ENCODE results near the gene R3HDM2. TPM values are rescaled to one million over a fixed set of nuclear protein-coding genes. Genes with fewer than 3 reads are reported as not detected.
"Not testable (repeated sequence)": the region's sequence is repeated elsewhere in the genome, so short reads cannot be mapped to it uniquely, and the experiment has no call there.

Gene R3HDM2
- total RNA-seq, 4 donors from 2014 or later = 43.4 to 97.6 (median 65.1) TPM

DNA sequence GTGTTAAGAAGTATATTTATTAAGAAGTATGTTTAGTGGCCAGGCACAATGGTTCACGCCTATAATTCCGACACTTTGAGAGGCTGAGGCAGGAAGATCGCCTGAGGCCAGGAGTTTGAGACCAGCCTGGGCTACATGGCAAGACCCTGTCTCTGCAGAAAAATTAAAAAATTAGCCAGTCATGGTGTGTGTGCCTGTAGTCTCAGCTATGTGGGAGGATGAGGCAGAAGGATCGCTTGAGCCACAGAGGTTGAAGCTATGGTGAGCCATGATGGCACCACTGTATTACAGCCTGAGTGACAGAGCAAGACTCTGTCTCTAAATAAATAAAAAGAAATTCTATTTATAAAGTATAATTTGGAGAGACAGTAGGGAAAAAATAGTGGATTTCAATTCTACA, 20.3 kb downstream of the R3HDM2 start:
- TF ChIP-seq EP300 (IDR thresholded peaks at IDR 0.05) (no peak), POLR2AphosphoS5 (IDR thresholded peaks at IDR 0.05) (no peak), POLR2A (IDR thresholded peaks at IDR 0.05) (no peak)
- TF ChIP-seq, protein P1, sequence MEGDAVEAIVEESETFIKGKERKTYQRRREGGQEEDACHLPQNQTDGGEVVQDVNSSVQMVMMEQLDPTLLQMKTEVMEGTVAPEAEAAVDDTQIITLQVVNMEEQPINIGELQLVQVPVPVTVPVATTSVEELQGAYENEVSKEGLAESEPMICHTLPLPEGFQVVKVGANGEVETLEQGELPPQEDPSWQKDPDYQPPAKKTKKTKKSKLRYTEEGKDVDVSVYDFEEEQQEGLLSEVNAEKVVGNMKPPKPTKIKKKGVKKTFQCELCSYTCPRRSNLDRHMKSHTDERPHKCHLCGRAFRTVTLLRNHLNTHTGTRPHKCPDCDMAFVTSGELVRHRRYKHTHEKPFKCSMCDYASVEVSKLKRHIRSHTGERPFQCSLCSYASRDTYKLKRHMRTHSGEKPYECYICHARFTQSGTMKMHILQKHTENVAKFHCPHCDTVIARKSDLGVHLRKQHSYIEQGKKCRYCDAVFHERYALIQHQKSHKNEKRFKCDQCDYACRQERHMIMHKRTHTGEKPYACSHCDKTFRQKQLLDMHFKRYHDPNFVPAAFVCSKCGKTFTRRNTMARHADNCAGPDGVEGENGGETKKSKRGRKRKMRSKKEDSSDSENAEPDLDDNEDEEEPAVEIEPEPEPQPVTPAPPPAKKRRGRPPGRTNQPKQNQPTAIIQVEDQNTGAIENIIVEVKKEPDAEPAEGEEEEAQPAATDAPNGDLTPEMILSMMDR (IDR thresholded peaks at IDR 0.05) = no peak
- no peak overlapping the region for H3K27ac ChIP-seq
- no peak for DNase-seq (ENCODE audit: low spot score in 2 of 2)
- H3K27me3 ChIP-seq = no peaks in the 10 kb centered on the region
- WGBS = 95% methylated on average over 4 of the region's 4 CpGs
- no peak overlapping the region for H3K4me3 ChIP-seq
- no peaks in the 10 kb centered on the region for H3K36me3 ChIP-seq
- H3K9me3 ChIP-seq = no peaks in the 10 kb centered on the region
- H3K4me1 ChIP-seq = no peaks in the 10 kb centered on the region

DNA sequence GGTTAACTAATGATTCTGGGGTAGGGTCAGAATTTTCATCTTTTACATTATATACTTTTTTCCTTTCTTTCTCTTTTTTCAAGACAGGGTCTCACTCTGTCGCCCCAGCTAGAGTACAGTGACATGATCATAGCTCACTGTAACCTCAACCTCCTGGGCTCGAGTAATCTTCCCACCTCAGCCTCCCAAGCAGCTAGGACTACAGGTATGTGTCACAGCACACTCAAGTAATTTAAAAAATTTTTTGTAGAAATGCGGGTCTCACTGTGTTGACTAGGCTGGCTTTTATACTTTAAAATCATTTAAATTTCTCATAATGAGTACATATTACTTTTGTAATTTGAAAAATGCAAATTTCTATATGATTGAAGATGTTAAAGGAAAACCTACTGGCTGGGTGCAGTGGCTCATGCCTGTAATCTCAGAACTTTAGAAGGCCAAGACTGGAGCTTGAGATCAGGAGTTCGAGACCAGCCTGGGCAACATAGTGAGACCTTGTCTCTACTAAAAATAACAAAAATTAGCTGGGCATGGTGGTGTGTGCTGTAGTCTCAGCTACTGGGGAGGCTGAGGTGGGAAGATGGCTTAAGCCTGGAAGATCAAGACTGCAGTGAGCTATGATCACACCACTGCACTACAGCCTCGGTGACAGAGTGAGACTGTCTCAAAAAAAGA, 25.7 kb downstream of the R3HDM2 start:
- Histone ChIP-seq H3K4me3 (no peak overlapping the region), H3K9me3 (no peaks in the 10 kb centered on the region), H3K4me1 (no peaks in the 10 kb centered on the region), H3K36me3 (no peaks in the 10 kb centered on the region), H3K27me3 (no peaks in the 10 kb centered on the region), H3K27ac (no peak overlapping the region)
- WGBS = 94% methylated on average over 5 of the region's 5 CpGs
- no peak for TF ChIP-seq POLR2A (IDR thresholded peaks at IDR 0.05)
- TF ChIP-seq, protein P1 (IDR thresholded peaks at IDR 0.05) = no peak
- TF ChIP-seq EP300 (IDR thresholded peaks at IDR 0.05) = no peak
- TF ChIP-seq POLR2AphosphoS5 (IDR thresholded peaks at IDR 0.05) = no peak
- no peak for DNase-seq (ENCODE audit: low spot score in 2 of 2)

DNA sequence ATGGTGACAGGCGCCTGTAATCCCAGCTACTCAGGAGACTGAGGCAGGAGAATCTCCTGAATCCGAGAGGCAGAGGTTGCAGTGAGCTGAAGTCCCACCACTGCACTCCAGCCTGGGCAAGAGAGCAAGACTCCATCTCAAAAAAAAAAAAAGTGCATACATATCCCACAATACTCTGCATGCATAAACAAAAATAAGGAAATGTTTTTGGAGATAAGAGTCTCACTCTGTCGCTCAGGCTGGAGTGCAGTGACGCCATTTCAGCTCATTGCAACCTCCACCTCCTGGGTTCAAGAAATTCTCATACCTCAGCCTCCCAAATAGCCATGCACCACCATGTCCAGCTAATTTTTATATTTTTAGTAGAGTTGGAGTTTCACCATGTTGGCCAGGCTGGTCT, 28.7 kb downstream of the R3HDM2 start:
- H3K27me3 ChIP-seq; H3K36me3 ChIP-seq; H3K4me1 ChIP-seq; H3K4me3 ChIP-seq; H3K27ac ChIP-seq; DNase-seq (ENCODE audit: low spot score in 2 of 2); H3K9me3 ChIP-seq: not testable (repeated sequence)
- WGBS = 96% methylated on average over 4 of the region's 4 CpGs

DNA sequence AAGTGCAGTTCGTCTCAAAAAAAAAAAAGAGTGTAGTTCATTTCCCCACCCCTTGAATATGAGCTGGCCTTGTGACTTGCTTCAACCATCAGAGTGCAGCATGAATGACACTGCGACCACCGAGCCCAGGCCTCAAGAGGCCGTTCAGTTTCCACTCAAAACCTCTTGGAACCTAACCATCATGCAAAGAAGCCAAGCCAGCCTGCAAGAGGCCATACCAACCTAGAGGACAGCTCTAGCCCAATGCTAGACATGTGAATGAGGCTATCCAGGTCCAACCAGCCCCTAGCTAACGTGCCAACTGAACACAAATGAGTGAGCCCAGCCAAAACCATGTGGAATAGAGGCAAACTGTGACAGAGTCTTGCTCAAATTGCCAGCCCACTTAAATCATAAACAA, 29.7 kb downstream of the R3HDM2 start:
- Histone ChIP-seq H3K9me3 (no peaks in the 10 kb centered on the region), H3K4me3 (no peak overlapping the region), H3K27ac (no peak overlapping the region), H3K4me1 (no peaks in the 10 kb centered on the region), H3K27me3 (no peaks in the 10 kb centered on the region), H3K36me3 (no peaks in the 10 kb centered on the region)
- DNase-seq (ENCODE audit: low spot score in 2 of 2) = no peak
- 64% methylated on average over 5 of the region's 5 CpGs for WGBS
- TF ChIP-seq, protein P1 (IDR thresholded peaks at IDR 0.05) = no peak
- TF ChIP-seq EP300 (IDR thresholded peaks at IDR 0.05) (no peak), POLR2AphosphoS5 (IDR thresholded peaks at IDR 0.05) (no peak), POLR2A (IDR thresholded peaks at IDR 0.05) (no peak)

DNA sequence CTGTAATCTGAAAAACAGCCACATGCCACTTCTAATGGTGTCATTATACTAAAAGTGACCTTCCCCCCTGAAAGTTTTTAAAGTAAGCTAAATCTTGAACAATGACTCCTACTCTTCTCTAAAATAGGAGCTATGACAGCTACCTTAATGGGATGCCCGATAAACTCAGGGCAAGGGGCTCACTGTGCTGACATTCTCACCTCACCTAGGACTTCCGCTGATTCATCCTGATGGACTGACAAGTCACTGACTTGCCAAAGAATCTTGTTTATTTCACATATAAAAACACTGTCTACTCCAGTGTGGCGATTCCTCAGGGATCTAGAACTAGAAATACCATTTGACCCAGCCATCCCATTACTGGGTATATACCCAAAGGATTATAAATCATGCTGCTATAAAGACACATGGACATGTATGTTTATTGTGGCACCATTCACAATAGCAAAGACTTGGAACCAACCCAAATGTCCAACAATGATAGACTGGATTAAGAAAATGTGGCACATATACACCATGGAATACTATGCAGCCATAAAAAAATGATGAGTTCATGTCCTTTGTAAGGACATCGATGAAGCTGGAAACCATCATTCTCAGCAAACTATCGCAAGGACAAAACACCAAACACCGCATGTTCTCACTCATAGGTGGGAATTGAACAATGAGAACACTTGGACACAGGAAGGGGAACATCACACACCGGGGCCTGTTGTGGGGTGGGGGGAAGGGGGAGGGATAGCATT, 31.0 kb downstream of the R3HDM2 start:
- not testable (repeated sequence) for H3K27ac ChIP-seq; H3K4me1 ChIP-seq; H3K36me3 ChIP-seq; H3K9me3 ChIP-seq; DNase-seq (ENCODE audit: low spot score in 2 of 2); H3K4me3 ChIP-seq; H3K27me3 ChIP-seq
- 98% methylated on average over 7 of the region's 7 CpGs for WGBS

DNA sequence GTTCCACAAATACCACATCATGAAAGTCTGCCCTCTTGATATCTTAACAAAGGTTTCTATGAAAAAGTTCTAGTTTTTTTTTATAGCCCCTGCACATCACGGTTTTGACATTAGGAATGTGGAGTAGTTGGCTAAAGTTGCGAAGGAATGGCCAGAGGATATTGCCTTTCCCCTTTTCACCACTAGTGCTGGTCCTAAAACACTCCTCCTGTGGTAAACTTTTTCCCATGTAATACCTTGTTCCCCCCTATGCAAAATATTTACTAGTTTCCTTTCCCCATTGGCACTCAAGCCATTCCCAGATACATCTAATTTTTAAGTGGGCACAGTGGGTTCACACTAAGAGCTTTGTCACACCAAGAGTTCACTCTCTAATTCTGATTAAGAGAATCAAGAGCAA, 33.4 kb downstream of the R3HDM2 start:
- no peak overlapping the region for H3K4me3 ChIP-seq
- no peaks in the 10 kb centered on the region for H3K9me3 ChIP-seq
- no peak overlapping the region for H3K27ac ChIP-seq
- peaks cover 22% of the 10 kb centered on the region for H3K36me3 ChIP-seq
- TF ChIP-seq, protein P1 (IDR thresholded peaks at IDR 0.05) = no peak
- TF ChIP-seq POLR2AphosphoS5 (IDR thresholded peaks at IDR 0.05) (no peak), EP300 (IDR thresholded peaks at IDR 0.05) (no peak), POLR2A (IDR thresholded peaks at IDR 0.05) (no peak)
- H3K4me1 ChIP-seq = no peaks in the 10 kb centered on the region
- no peak for DNase-seq (ENCODE audit: low spot score in 2 of 2)
- H3K27me3 ChIP-seq = no peaks in the 10 kb centered on the region
- WGBS = 87% methylated on average over 2 of the region's 2 CpGs

Measured in suprapubic skin (tissue), 4 donors.